ENCODE data around the gene ZNF215.
"Not testable (repeated sequence)": the region's sequence is repeated elsewhere in the genome, so short reads cannot be mapped to it uniquely, and the experiment has no call there.

The ZNF215 gene

DNA sequence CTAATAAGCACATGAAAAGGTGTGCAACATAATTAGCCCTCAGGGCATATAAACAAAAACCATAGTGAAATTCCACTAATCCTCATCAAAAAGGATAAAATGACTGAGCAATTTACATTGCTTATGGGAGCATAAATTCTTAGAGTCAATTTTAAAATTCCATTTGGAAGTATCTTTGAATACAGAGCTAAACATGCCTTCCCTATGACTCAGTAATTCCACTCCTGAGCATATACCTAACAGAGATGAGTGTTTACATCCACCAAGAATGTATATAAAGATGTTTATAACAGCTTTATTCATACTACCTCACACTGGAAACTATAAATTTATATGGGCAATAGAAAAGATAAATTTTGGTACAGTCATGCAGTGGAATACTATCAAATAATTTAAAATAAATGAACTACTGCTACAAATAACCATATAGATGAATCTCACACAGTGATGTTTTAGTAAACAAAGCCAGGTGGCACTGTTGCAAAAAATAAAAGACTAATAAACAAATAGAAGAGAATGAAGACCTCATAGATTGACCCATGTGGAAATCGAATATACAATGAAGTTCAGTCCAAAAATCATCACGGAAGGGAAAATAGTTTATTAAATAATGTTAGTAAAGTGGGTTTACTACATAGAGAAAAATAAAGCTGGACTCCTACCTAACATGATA lies 25.8 kb upstream of the ZNF215 start:
- H3K9me3 ChIP-seq (ENCODE audit: control insufficient read depth in 2 of 2, low read length in 2 of 2), result no peaks in the 10 kb centered on the region
- no peak overlapping the region for H3K4me3 ChIP-seq (ENCODE audit: low read length in 2 of 2)
- H3K9ac ChIP-seq (ENCODE audit: low read length in 2 of 2), result no peak overlapping the region
- no peaks in the 10 kb centered on the region for H3K4me1 ChIP-seq (ENCODE audit: control insufficient read depth, insufficient read depth, low read length)
- no peaks in the 10 kb centered on the region for H3K36me3 ChIP-seq (ENCODE audit: control insufficient read depth in 2 of 2, insufficient read depth in 2 of 2, low read length in 2 of 2)
- no peak overlapping the region for H3K27ac ChIP-seq (ENCODE audit: low read length)
- no peaks in the 10 kb centered on the region for H3K27me3 ChIP-seq (ENCODE audit: control insufficient read depth in 1 of 2, insufficient read depth in 2 of 2, low read length in 2 of 2)

DNA sequence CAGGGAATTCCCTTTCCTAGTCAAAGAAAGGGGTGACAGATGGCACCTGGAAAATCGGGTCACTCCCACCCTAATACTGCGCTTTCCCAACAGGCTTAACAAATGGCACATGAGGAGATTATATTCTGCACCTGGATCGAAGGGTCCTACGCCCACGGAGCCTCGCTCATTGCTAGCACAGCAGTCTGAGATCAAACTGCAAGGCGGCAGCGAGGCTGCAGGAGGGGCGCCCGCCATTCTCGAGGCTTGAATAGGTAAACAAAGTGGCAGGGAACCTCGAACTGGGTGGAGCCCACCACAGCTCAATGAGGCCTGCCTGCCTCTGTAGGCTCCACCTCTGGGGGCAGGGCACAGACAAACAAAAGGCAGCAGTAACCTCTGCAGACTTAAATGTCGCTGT lies 21.4 kb upstream of the ZNF215 start:
- H3K27me3 ChIP-seq (ENCODE audit: control insufficient read depth in 1 of 2, insufficient read depth in 2 of 2, low read length in 2 of 2); H3K4me3 ChIP-seq (ENCODE audit: low read length in 2 of 2); H3K36me3 ChIP-seq (ENCODE audit: control insufficient read depth in 2 of 2, insufficient read depth in 2 of 2, low read length in 2 of 2); H3K4me1 ChIP-seq (ENCODE audit: control insufficient read depth, insufficient read depth, low read length); H3K9ac ChIP-seq (ENCODE audit: low read length in 2 of 2); H3K9me3 ChIP-seq (ENCODE audit: control insufficient read depth in 2 of 2, low read length in 2 of 2); H3K27ac ChIP-seq (ENCODE audit: low read length): not testable (repeated sequence)

DNA sequence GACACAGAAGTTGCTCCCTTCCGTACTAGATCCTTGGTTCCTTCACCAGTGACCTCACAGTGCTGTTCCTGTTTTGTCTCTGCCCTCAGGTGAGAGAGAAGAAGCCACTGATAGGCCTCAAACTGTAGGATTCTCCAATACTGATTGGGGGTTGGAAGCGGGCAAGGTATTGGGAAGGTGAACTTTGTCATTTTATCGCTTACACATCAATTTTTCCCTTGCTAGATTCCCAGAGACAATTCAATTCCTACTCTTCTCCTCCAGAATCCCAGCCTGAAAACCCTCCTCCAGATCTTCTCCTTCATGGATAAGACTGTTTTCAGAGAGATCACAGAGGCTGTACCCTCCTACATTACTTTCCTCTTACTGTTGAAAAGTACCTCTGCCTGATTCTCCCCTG lies 14.8 kb upstream of the ZNF215 start:
- no peaks in the 10 kb centered on the region for H3K36me3 ChIP-seq (ENCODE audit: control insufficient read depth in 2 of 2, insufficient read depth in 2 of 2, low read length in 2 of 2)
- no peak overlapping the region for H3K27ac ChIP-seq (ENCODE audit: low read length)
- H3K9ac ChIP-seq (ENCODE audit: low read length in 2 of 2), result no peak overlapping the region
- no peaks in the 10 kb centered on the region for H3K4me1 ChIP-seq (ENCODE audit: control insufficient read depth, insufficient read depth, low read length)
- no peaks in the 10 kb centered on the region for H3K9me3 ChIP-seq (ENCODE audit: control insufficient read depth in 2 of 2, low read length in 2 of 2)
- no peak overlapping the region for H3K4me3 ChIP-seq (ENCODE audit: low read length in 2 of 2)
- H3K27me3 ChIP-seq (ENCODE audit: control insufficient read depth in 1 of 2, insufficient read depth in 2 of 2, low read length in 2 of 2), result no peaks in the 10 kb centered on the region

DNA sequence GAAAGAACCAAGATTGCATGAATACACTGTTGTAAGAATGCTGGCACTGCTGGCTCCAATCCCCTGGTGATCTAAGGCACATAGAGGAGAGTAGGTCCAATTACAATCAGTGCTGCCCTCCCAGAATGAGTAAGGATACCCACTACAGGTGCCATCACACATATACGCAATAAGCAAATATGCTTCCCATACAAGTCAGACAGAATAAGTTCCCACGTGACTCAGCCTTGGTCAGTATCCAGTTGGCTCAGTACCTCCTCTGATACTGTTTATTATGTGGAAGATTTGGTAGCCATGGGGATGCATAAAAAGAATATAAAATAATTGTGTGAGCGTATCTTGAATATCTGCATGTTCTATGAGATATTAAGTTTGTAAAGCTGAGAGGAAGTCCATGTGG lies 14.3 kb upstream of the ZNF215 start:
- Histone ChIP-seq H3K9ac (ENCODE audit: low read length in 2 of 2) (no peak overlapping the region), H3K9me3 (ENCODE audit: control insufficient read depth in 2 of 2, low read length in 2 of 2) (no peaks in the 10 kb centered on the region), H3K27me3 (ENCODE audit: control insufficient read depth in 1 of 2, insufficient read depth in 2 of 2, low read length in 2 of 2) (no peaks in the 10 kb centered on the region), H3K4me1 (ENCODE audit: control insufficient read depth, insufficient read depth, low read length) (no peaks in the 10 kb centered on the region), H3K36me3 (ENCODE audit: control insufficient read depth in 2 of 2, insufficient read depth in 2 of 2, low read length in 2 of 2) (no peaks in the 10 kb centered on the region), H3K4me3 (ENCODE audit: low read length in 2 of 2) (no peak overlapping the region), H3K27ac (ENCODE audit: low read length) (no peak overlapping the region)

DNA sequence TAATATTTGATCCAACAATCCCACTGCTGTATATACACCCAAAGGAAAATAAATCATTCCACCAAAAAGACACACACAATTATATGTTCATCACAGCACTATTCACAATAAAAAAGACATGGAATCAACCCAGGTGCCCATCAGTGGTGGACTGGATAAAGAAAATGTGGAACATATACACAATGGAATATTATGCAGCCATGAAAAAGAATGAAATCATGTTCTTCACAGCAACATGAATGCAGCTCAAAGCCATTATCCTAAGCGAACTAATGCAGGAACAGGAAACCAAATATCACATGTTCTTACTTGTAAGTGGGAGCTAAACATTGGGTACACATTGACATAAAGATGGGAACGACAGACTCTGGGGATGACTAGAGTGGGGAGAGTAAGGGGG lies 6.5 kb upstream of the ZNF215 start:
- H3K9ac ChIP-seq (ENCODE audit: low read length in 2 of 2), result no peak overlapping the region
- H3K4me3 ChIP-seq (ENCODE audit: low read length in 2 of 2), result no peak overlapping the region
- no peak overlapping the region for H3K27ac ChIP-seq (ENCODE audit: low read length)
- H3K4me1 ChIP-seq (ENCODE audit: control insufficient read depth, insufficient read depth, low read length), result no peaks in the 10 kb centered on the region
- H3K27me3 ChIP-seq (ENCODE audit: control insufficient read depth in 1 of 2, insufficient read depth in 2 of 2, low read length in 2 of 2), result no peaks in the 10 kb centered on the region
- H3K36me3 ChIP-seq (ENCODE audit: control insufficient read depth in 2 of 2, insufficient read depth in 2 of 2, low read length in 2 of 2), result no peaks in the 10 kb centered on the region
- H3K9me3 ChIP-seq (ENCODE audit: control insufficient read depth in 2 of 2, low read length in 2 of 2), result no peaks in the 10 kb centered on the region

DNA sequence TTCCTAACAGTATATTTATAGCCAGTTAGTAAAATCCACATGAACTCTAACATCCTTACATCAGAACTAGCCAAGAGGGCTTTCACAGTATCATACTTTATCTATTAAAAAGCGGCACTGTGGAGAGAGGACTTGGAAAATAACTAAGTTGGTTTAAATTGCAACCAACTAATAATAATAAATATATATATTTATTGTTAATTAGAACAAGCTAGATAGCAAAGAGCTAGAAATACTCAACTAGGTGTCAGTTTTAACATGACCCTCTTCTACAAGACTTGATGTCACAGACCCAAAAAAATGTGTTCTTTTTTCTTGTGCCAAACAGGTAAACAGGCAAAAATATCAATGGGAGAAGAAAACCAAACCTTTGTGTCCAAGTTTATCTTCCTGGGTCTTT lies 5.5 kb upstream of the ZNF215 start, which contains the start of gene OR2D3:
TSS of gene OR2D3 (plus strand) at position 301 of the 400 bp plus-strand sequence. CDS start at position 301, 0 bp downstream.
- H3K27me3 ChIP-seq (ENCODE audit: control insufficient read depth in 1 of 2, insufficient read depth in 2 of 2, low read length in 2 of 2), result no peaks in the 10 kb centered on the region
- H3K9ac ChIP-seq (ENCODE audit: low read length in 2 of 2), result no peak within 1 kb of the TSS
- H3K36me3 ChIP-seq (ENCODE audit: control insufficient read depth in 2 of 2, insufficient read depth in 2 of 2, low read length in 2 of 2), result no peaks in the 10 kb centered on the region
- H3K4me1 ChIP-seq (ENCODE audit: control insufficient read depth, insufficient read depth, low read length), result no peaks in the 10 kb centered on the region
- no peak within 1 kb of the TSS for H3K4me3 ChIP-seq (ENCODE audit: low read length in 2 of 2)
- no peaks in the 10 kb centered on the region for H3K9me3 ChIP-seq (ENCODE audit: control insufficient read depth in 2 of 2, low read length in 2 of 2)
- H3K27ac ChIP-seq (ENCODE audit: low read length), result no peak within 1 kb of the TSS

DNA sequence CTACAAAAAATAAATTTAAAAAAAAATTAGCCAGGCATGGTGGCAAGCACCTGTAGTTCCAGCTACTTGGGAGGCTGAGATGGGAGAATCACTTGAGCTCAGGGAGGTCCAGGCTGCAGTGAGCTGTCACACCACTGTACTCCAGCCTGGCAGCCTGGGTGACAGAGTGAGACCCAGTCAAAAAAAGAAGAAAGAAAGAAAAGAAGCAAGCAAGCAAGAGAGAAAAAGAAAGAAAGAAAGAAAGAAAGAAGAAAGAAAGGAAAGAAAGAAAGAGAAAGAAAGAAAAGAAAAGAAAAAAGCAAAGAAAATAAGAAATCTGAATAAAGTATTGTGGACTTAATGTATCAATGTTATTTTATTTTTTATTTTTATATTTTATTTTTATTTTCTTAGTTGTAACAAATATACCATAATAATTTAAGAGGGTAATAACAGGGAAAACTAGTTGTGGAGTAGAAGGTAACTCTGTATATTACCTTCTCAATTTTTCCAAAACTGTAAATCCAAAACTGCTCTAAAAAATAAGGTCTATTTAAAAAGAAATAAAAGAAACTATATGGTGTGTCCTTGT lies 1.1 kb upstream of the ZNF215 start:
- H3K4me1 ChIP-seq (ENCODE audit: control insufficient read depth, insufficient read depth, low read length), result peaks cover 6% of the 10 kb centered on the region
- H3K9me3 ChIP-seq (ENCODE audit: control insufficient read depth in 2 of 2, low read length in 2 of 2), result no peaks in the 10 kb centered on the region
- peaks cover 0 to 12% of the 10 kb centered on the region in 2 donors for H3K27me3 ChIP-seq (ENCODE audit: control insufficient read depth in 1 of 2, insufficient read depth in 2 of 2, low read length in 2 of 2)
- H3K36me3 ChIP-seq (ENCODE audit: control insufficient read depth in 2 of 2, insufficient read depth in 2 of 2, low read length in 2 of 2), result no peaks in the 10 kb centered on the region
- H3K9ac ChIP-seq (ENCODE audit: low read length in 2 of 2), result no peak overlapping the region
- H3K4me3 ChIP-seq (ENCODE audit: low read length in 2 of 2), result no peak overlapping the region
- H3K27ac ChIP-seq (ENCODE audit: low read length), result no peak overlapping the region

DNA sequence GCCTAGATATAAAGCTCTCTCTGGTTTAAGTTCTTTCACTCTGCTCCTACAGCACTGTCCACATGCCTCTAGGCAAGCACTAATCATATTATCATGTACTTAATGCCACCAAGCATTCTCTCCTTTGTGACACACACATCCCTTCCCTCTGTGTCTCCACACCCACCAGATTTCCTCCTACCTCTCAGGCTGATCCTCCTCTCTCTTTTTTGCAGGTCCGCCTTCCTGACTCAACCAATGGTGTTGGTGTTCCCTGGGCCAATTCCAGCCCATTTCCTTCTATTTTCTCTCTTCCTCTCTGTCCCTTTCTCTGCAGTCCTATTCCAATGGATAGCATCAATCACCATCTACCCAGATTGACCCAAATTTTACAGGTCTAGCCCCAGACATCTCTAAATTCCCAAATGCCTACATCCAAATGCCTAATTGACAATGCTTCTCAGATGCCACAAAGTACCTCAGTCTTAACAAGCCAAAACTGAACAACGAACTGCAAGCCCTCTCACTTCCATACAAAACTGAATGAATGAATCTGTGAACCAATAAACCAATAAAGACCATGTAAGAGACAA lies 504 bp upstream of the ZNF215 start:
- peak overlapping the region; percentile 78 to 80 for H3K4me3 ChIP-seq (ENCODE audit: low read length in 2 of 2)
- H3K4me1 ChIP-seq (ENCODE audit: control insufficient read depth, insufficient read depth, low read length), result peaks cover 6% of the 10 kb centered on the region
- H3K27ac ChIP-seq (ENCODE audit: low read length), result no peak overlapping the region
- no peaks in the 10 kb centered on the region for H3K36me3 ChIP-seq (ENCODE audit: control insufficient read depth in 2 of 2, insufficient read depth in 2 of 2, low read length in 2 of 2)
- no peaks in the 10 kb centered on the region for H3K9me3 ChIP-seq (ENCODE audit: control insufficient read depth in 2 of 2, low read length in 2 of 2)
- no peak overlapping the region for H3K9ac ChIP-seq (ENCODE audit: low read length in 2 of 2)
- H3K27me3 ChIP-seq (ENCODE audit: control insufficient read depth in 1 of 2, insufficient read depth in 2 of 2, low read length in 2 of 2), result peaks cover 0 to 12% of the 10 kb centered on the region in 2 donors

DNA sequence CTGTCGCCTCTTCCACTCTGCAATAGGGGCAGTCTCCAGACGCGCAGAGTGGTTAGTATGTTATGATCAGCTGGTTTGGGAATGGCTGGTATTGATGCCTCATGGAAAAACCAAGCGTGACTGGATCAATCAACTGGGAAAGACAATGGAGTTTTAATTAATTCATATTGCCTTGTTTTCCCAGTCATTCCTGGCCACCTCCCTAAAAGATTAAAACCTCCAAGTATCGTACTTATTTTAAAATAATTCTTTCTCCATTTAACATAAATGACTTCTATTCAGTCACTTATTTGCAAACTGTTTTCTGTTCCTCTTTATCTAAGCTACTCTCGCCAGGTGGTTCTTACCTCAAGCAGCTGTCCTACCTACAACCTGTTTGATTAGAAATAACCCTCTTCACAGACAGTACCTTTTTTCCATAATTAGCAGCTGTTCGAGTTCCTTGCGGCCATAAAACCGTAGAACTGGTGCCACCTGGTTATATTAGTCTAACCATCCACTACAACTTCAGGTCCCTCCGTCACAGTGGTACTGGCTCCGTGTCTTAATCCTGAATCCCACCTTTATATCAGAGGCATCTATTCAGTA lies 898 bp downstream of the ZNF215 start:
- H3K4me3 ChIP-seq (ENCODE audit: low read length in 2 of 2), result peak overlapping the region; percentile 78 to 80
- H3K9ac ChIP-seq (ENCODE audit: low read length in 2 of 2), result peak overlapping the region; percentile 1 to 39
- no peak overlapping the region for H3K27ac ChIP-seq (ENCODE audit: low read length)

DNA sequence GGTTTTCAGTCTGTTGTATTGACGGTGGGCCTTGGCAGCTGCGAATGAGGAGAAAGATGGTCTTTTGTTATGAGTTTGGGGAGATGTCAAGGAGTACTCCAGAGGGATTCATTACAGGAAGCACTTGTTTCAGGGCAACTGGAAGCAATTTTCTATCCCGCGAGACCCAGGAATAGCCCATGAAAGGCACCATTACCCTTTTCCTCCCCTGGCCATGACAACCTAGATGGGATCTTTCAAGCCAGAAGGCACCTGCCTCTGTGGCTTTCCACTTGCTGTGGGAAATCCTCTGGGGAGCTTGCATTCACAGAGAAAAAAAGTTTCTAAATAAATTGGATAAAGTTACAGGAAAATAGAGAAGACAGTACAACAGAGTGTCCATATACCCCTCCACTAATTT lies 2.7 kb downstream of the ZNF215 start:
- Histone ChIP-seq H3K9ac (ENCODE audit: low read length in 2 of 2) (no peak overlapping the region), H3K27me3 (ENCODE audit: control insufficient read depth in 1 of 2, insufficient read depth in 2 of 2, low read length in 2 of 2) (peaks cover 0 to 19% of the 10 kb centered on the region in 2 donors), H3K27ac (ENCODE audit: low read length) (no peak overlapping the region), H3K4me3 (ENCODE audit: low read length in 2 of 2) (no peak overlapping the region), H3K36me3 (ENCODE audit: control insufficient read depth in 2 of 2, insufficient read depth in 2 of 2, low read length in 2 of 2) (no peaks in the 10 kb centered on the region), H3K4me1 (ENCODE audit: control insufficient read depth, insufficient read depth, low read length) (peaks cover 6% of the 10 kb centered on the region), H3K9me3 (ENCODE audit: control insufficient read depth in 2 of 2, low read length in 2 of 2) (no peaks in the 10 kb centered on the region)

More for the DNA sequence above, 898 bp downstream of the ZNF215 start:
- Histone ChIP-seq H3K9me3 (ENCODE audit: control insufficient read depth in 2 of 2, low read length in 2 of 2) (no peaks in the 10 kb centered on the region), H3K27me3 (ENCODE audit: control insufficient read depth in 1 of 2, insufficient read depth in 2 of 2, low read length in 2 of 2) (peaks cover 0 to 17% of the 10 kb centered on the region in 2 donors), H3K4me1 (ENCODE audit: control insufficient read depth, insufficient read depth, low read length) (peaks cover 6% of the 10 kb centered on the region), H3K36me3 (ENCODE audit: control insufficient read depth in 2 of 2, insufficient read depth in 2 of 2, low read length in 2 of 2) (no peaks in the 10 kb centered on the region)
